HFF-Myc (cell line): ENCODE data around the gene NCKAP5.
"Not testable (repeated sequence)": the region's sequence is repeated elsewhere in the genome, so short reads cannot be mapped to it uniquely, and the experiment has no call there.

Experiments
- DNase-seq: peaks from one replicate; pipeline ENCODE4 v3.0.0-alpha.2; 2011; ENCODE audit warnings: low read depth; ENCODE audit errors: extremely low read depth
- H3K4me3 ChIP-seq: replicated peaks from 2 replicates; pipeline ENCODE4 v1.5.1; 2011; ENCODE audit warnings: low read depth, mild to moderate bottlenecking, control low read depth, low read length
- CTCF ChIP-seq: IDR thresholded peaks from 2 replicates; pipeline ENCODE4 v1.5.1; 2012; ENCODE audit warnings: mild to moderate bottlenecking, low read depth, low read length, control low read depth; ENCODE audit errors: missing control alignments

Gene NCKAP5

DNA sequence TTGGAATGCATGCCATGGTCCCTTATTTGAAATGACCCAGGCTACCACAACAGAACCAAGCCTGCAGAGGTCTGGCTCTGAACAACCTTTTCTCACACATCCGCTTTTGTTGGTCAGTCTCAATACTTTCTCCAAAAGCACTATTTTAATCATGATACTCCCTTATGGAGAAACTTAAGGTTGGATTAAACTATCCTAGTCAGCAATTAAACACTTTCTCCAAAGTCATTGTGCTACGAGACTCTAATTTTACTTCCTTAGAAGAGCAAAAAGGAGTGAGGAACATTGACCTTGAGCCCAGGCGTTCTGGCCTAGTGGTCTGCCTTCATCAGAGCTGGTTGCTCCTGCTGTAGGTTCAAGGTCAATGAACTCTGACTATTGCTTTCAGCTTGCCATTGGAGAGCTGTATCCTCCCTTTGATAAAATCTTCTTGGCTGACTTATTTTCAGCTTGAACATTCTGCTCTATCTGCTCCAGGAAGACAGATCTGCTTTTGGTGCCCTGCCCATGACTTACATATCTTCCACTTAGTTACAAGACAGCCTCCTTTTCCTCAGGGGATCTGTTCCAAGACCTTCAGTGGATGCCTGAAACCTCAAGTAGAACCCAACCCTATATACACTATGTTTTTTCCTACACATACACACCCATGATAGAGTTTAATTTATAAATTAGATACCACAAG, 91.2 kb downstream of the NCKAP5 start:
- no peak for TF ChIP-seq CTCF
- no peak overlapping the region for H3K4me3 ChIP-seq
- no peak for DNase-seq

DNA sequence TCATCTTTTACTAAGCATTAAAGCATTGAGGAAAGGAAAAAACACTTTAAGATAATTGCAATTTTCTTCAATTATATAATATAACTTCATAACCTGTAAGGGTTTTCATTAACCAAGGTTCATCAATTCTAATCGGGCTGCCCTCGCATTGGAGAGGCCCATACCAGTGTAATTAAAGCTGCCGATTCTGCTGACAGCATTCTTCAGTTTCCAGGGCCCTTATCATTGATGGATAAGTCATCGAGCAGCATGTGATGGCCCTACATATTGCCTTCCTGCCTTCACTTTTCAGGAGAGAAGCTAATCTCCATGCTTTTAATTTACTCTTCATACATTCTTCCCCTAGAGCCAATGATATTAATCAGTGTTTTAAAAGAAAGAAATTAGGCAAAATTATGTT, 92.0 kb downstream of the NCKAP5 start:
- H3K4me3 ChIP-seq, result no peak overlapping the region
- no peak for TF ChIP-seq CTCF
- no peak for DNase-seq

- no peak for DNase-seq
Measured at GRCh38 chr2:133475610-133476009, 92.7 kb downstream of the NCKAP5 start.

DNA sequence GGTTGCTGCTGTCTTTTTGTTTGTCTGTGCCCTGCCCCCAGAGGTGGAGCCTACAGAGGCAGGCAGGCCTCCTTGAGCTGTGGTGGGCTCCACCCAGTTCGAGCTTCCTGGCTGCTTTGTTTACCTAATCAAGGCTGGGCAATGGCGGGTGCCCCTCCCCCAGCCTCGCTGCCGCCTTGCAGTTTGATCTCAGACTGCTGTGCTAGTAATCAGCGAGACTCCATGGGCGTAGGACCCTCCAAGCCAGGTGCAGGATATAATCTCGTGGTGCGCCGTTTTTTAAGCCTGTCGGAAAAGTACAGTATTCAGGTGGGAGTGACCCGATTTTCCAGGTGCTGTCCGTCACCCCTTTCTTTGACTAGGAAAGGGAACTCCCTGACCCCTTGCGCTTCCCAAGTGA, 97.8 kb downstream of the NCKAP5 start:
- not testable (repeated sequence) for H3K4me3 ChIP-seq, DNase-seq

More at GRCh38 chr2:133475610-133476009, 92.7 kb downstream of the NCKAP5 start:
- no peak overlapping the region for H3K4me3 ChIP-seq
- TF ChIP-seq CTCF, result no peak

DNA sequence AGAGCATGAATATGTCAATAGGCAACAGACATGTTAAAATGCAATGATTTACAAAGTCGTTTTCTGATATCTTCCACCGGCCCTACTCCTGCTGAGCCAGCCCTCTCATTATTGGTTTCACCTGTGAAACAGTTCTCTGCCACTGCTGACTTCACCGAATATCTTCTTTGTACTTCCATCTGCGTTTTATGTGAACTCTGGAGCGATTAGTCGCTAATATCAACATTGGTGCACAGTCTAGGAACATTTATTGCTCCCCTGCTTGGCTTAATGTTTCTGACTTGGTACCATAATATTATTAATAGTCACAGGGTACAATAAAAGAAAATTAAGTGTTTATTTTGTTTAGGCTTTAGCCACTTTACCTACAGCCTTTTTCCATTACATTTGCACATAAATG, 105.5 kb downstream of the NCKAP5 start:
- TF ChIP-seq CTCF, result no peak

GRCh38 chr2:133461484-133461883, 106.8 kb downstream of the NCKAP5 start:
- TF ChIP-seq CTCF, result no peak
- DNase-seq, result no peak
- H3K4me3 ChIP-seq, result no peak overlapping the region

More for the DNA sequence above, 105.5 kb downstream of the NCKAP5 start:
- DNase-seq, result no peak
- no peak overlapping the region for H3K4me3 ChIP-seq

- no peak overlapping the region for H3K4me3 ChIP-seq
- DNase-seq, result no peak
- TF ChIP-seq CTCF, result no peak
Measured at GRCh38 chr2:133459590-133459989, 108.7 kb downstream of the NCKAP5 start.
